GM21737 (cell line): ENCODE measurements around the gene PAX8.

Experiments
- ATAC-seq: cut with Tn5 transposase; IDR thresholded peaks from one replicate; pipeline ENCODE4 v1.9.1; 2021; ENCODE audit warnings: mild to moderate bottlenecking, moderate library complexity; ENCODE audit not compliant: unreplicated experiment

The PAX8 gene

GRCh38 chr2:113238871-113239839 is 39.6 kb downstream of the PAX8 start:
- ATAC-seq, result no peak

GRCh38 chr2:113237604-113238160 is 41.0 kb downstream of the PAX8 start:
- ATAC-seq, result no peak

- no peak for ATAC-seq
Measured at GRCh38 chr2:113236367-113237159, 42.2 kb downstream of the PAX8 start.

GRCh38 chr2:113235347-113236226 is 43.1 kb downstream of the PAX8 start:
- ATAC-seq, result peak; percentile 78

- ATAC-seq, result no peak
Measured at GRCh38 chr2:113234721-113235346, 43.9 kb downstream of the PAX8 start.

GRCh38 chr2:113233593-113234550 is 44.8 kb downstream of the PAX8 start:
- no peak for ATAC-seq

GRCh38 chr2:113232740-113233139 is 46.0 kb downstream of the PAX8 start:
- no peak for ATAC-seq

- ATAC-seq, result no peak
Measured at GRCh38 chr2:113232123-113232522, 46.6 kb downstream of the PAX8 start.

- no peak for ATAC-seq
Measured at GRCh38 chr2:113231064-113231463, 47.7 kb downstream of the PAX8 start.

GRCh38 chr2:113230531-113230930 is 48.2 kb downstream of the PAX8 start:
- ATAC-seq, result no peak

GRCh38 chr2:113229795-113230194 is 48.9 kb downstream of the PAX8 start:
- no peak for ATAC-seq

GRCh38 chr2:113228991-113229716 is 49.6 kb downstream of the PAX8 start:
- ATAC-seq, result no peak

GRCh38 chr2:113228351-113228750 is 50.4 kb downstream of the PAX8 start:
- no peak for ATAC-seq

- no peak for ATAC-seq
Measured at GRCh38 chr2:113227698-113228097, 51.0 kb downstream of the PAX8 start.

GRCh38 chr2:113227290-113227689 is 51.4 kb downstream of the PAX8 start:
- no peak for ATAC-seq

GRCh38 chr2:113226462-113226861 is 52.3 kb downstream of the PAX8 start:
- ATAC-seq, result no peak

- ATAC-seq, result no peak
Measured at GRCh38 chr2:113225263-113226259, 53.2 kb downstream of the PAX8 start.
